H1 (cell line): Measurements from ENCODE around the gene VEZT. TPM values are rescaled to one million over a fixed set of nuclear protein-coding genes. Genes with fewer than 3 reads are reported as not detected.

Experiments used
- CTCF ChIA-PET: fragments of 300-600 bp; sonication (Branson Sonifier 250); formaldehyde crosslinking; loops from one replicate; lab custom pipeline; 2021; ENCODE audit not compliant: partially characterized antibody; lab: Charles Lee
- POLR2A ChIA-PET: fragments of 300-600 bp; sonication (Branson Sonifier 250); formaldehyde crosslinking; loops from one replicate; lab custom pipeline; 2021; ENCODE audit warnings: inconsistent platforms; ENCODE audit not compliant: partially characterized antibody; lab: Charles Lee
- DNase-seq, 2 experiments: peaks; one replicate each; pipeline versions ENCODE4 v3.0.0 to v3.0.0-alpha.2; 2010 to 2022; ENCODE audit warnings: low spot score in 2 of 2, low read depth in 1 of 2, mixed read lengths in 1 of 2
- FAIRE-seq: peaks from 2 replicates; lab custom pipeline; 2011; peaks lifted over from hg19 to GRCh38; lab: Jason Lieb, UNC
- H2AFZ ChIP-seq: 2 replicates; pipeline ENCODE4 v1.8.1; 2012; ENCODE audit warnings: low read length, inconsistent platforms
- H2AK5ac ChIP-seq: 2 replicates; pipeline ENCODE4 v1.6.1; 2013; ENCODE audit warnings: low read depth, low read length
- H2BK120ac ChIP-seq: replicated peaks from 2 replicates; pipeline ENCODE3; 2013; ENCODE audit warnings: low read depth, low read length, inconsistent platforms
- H2BK12ac ChIP-seq: 2 replicates; pipeline ENCODE4 v1.6.1; 2013; ENCODE audit warnings: low read depth, low read length
- H2BK15ac ChIP-seq: 2 replicates; pipeline ENCODE4 v1.6.1; 2013; ENCODE audit warnings: low read length
- H2BK20ac ChIP-seq: 2 replicates; pipeline ENCODE4 v1.6.1; 2013; ENCODE audit warnings: low read length
- H2BK5ac ChIP-seq: 2 replicates; pipeline ENCODE4 v1.6.1; 2013; ENCODE audit warnings: low read depth, low read length
- H3K14ac ChIP-seq: 2 replicates; pipeline ENCODE4 v1.6.1; 2013; ENCODE audit warnings: inconsistent platforms; ENCODE audit not compliant: insufficient read length
- H3K18ac ChIP-seq: 2 replicates; pipeline ENCODE4 v1.6.1; 2013; ENCODE audit warnings: low read length; ENCODE audit errors: extremely low read depth
- H3K23ac ChIP-seq: 2 replicates; pipeline ENCODE4 v1.6.1; 2013; ENCODE audit warnings: inconsistent platforms; ENCODE audit not compliant: insufficient read length
- H3K23me2 ChIP-seq: 2 replicates; pipeline ENCODE4 v1.6.1; 2013; ENCODE audit warnings: low read depth, low read length
- H3K27ac ChIP-seq: 2 replicates; pipeline ENCODE4 v1.6.1; 2011; ENCODE audit warnings: low read depth, low read length, inconsistent platforms
- H3K27me3 ChIP-seq, 4 experiments: replicated peaks in 1 of 4; 1 replicate in 1 of 4; 2 replicates in 3 of 4; pipeline versions ENCODE4 v1.6.1 to v1.8.1; 2011 to 2013; ENCODE audit warnings: low read length in 3 of 4, mild to moderate bottlenecking in 3 of 4, inconsistent platforms in 2 of 4, mixed read lengths in 2 of 4, moderate library complexity in 1 of 4; ENCODE audit not compliant: control insufficient read depth in 3 of 4, insufficient read depth in 3 of 4; ENCODE audit errors: extremely low read depth in 1 of 4
- H3K36me3 ChIP-seq, 4 experiments: 2 replicates each; pipeline versions ENCODE4 v1.6.1 to v1.8.1; 2011 to 2013; ENCODE audit warnings: mild to moderate bottlenecking in 4 of 4, low read length in 3 of 4, moderate library complexity in 2 of 4, control low read depth in 1 of 4, inconsistent platforms in 1 of 4; ENCODE audit not compliant: insufficient read depth in 4 of 4, control insufficient read depth in 2 of 4
- H3K4ac ChIP-seq: replicated peaks from 2 replicates; pipeline ENCODE3; 2013; ENCODE audit warnings: low read length, low read depth, mixed read lengths, inconsistent platforms; ENCODE audit not compliant: insufficient read length
- H3K4me1 ChIP-seq, 4 experiments: replicated peaks in 1 of 4; 1 replicate in 1 of 4; 2 replicates in 3 of 4; pipeline versions ENCODE4 v1.6.1 to v1.8.1; 2011 to 2013; ENCODE audit warnings: low read length in 3 of 4, inconsistent platforms in 2 of 4, mixed read lengths in 1 of 4; ENCODE audit not compliant: insufficient read depth in 4 of 4, control insufficient read depth in 3 of 4
- H3K4me2 ChIP-seq, 2 experiments: 2 replicates each; pipeline versions ENCODE4 v1.6.1 to v1.8.1; 2011 to 2013; ENCODE audit warnings: low read depth in 2 of 2, low read length in 2 of 2, control low read depth in 1 of 2, inconsistent platforms in 1 of 2, mild to moderate bottlenecking in 1 of 2; ENCODE audit not compliant: insufficient read depth in 1 of 2
- H3K4me3 ChIP-seq, 4 experiments: fragments of 200-600, 300-600 bp in 1 of 4; sonication (generic), shearing (Covaris generic), sonication (Bioruptor Twin) in 1 of 4; 2 replicates each; pipeline versions ENCODE4 v1.5.1 to v1.8.1; 2011 to 2016; ENCODE audit warnings: low read length in 4 of 4, low read depth in 3 of 4, control low read depth in 2 of 4, inconsistent platforms in 2 of 4, mild to moderate bottlenecking in 2 of 4, mixed read lengths in 1 of 4, moderate library complexity in 1 of 4; ENCODE audit not compliant: insufficient read depth in 2 of 4; ENCODE audit errors: extremely low read depth in 1 of 4
- H3K56ac ChIP-seq: replicated peaks from 2 replicates; pipeline ENCODE3; 2013; ENCODE audit warnings: low read depth, mild to moderate bottlenecking, mixed read lengths, low read length, inconsistent platforms; ENCODE audit not compliant: insufficient read length
- H3K79me1 ChIP-seq: 2 replicates; pipeline ENCODE4 v1.6.1; 2013; ENCODE audit warnings: low read depth, low read length, control low read depth
- H3K79me2 ChIP-seq, 2 experiments: 2 replicates each; pipeline versions ENCODE4 v1.6.1 to v1.8.1; 2012 to 2013; ENCODE audit warnings: low read length in 2 of 2, mild to moderate bottlenecking in 2 of 2, inconsistent platforms in 1 of 2; ENCODE audit not compliant: insufficient read depth in 2 of 2, control insufficient read depth in 1 of 2
- H3K9ac ChIP-seq, 4 experiments: replicated peaks in 1 of 4; 1 replicate in 1 of 4; 2 replicates in 3 of 4; pipeline versions ENCODE4 v1.6.1 to v1.8.1; 2011 to 2013; ENCODE audit warnings: low read depth in 3 of 4, low read length in 3 of 4, control low read depth in 2 of 4, mild to moderate bottlenecking in 2 of 4, moderate library complexity in 2 of 4, inconsistent platforms in 1 of 4; ENCODE audit errors: extremely low read depth in 1 of 4
- H3K9me3 ChIP-seq, 2 experiments: 2 replicates each; pipeline versions ENCODE4 v1.6.1 to v1.8.1; 2012 to 2013; ENCODE audit warnings: mild to moderate bottlenecking in 2 of 2, moderate library complexity in 2 of 2, control low read depth in 1 of 2, inconsistent platforms in 1 of 2, low read depth in 1 of 2, low read length in 1 of 2, mixed read lengths in 1 of 2; ENCODE audit not compliant: insufficient read depth in 2 of 2
- H4K20me1 ChIP-seq, 2 experiments: replicated peaks in 1 of 2; 2 replicates each; pipeline versions ENCODE3 to v1.8.1; 2011 to 2013; ENCODE audit warnings: inconsistent platforms in 2 of 2, low read length in 2 of 2, mild to moderate bottlenecking in 1 of 2; ENCODE audit not compliant: insufficient read depth in 2 of 2, control insufficient read depth in 1 of 2
- H4K5ac ChIP-seq: 2 replicates; pipeline ENCODE4 v1.6.1; 2013; ENCODE audit warnings: low read length, low read depth, mixed read lengths, inconsistent platforms; ENCODE audit not compliant: insufficient read length
- H4K8ac ChIP-seq: 2 replicates; pipeline ENCODE4 v1.8.0; 2013; ENCODE audit warnings: mild to moderate bottlenecking, moderate library complexity, low read length, inconsistent platforms; ENCODE audit not compliant: insufficient read depth; ENCODE audit errors: extremely low read depth
- H4K91ac ChIP-seq: replicated peaks from 2 replicates; pipeline ENCODE3; 2013; ENCODE audit warnings: low read length, mixed read lengths, inconsistent platforms; ENCODE audit not compliant: insufficient read length
- ASH2L ChIP-seq: fragments of 200-600, 300-600 bp; sonication (generic); IDR thresholded peaks from one replicate; pipeline ENCODE4 v1.7.1; 2017; ENCODE audit warnings: low read length
- CBX8 ChIP-seq: fragments of 300-800, 300-1000 bp; sonication (generic); IDR thresholded peaks from 2 replicates; pipeline ENCODE4 v1.7.1; 2016; ENCODE audit warnings: low read depth, low read length, borderline replicate concordance
- CTBP2 ChIP-seq: IDR thresholded peaks from 2 replicates; pipeline ENCODE4 v1.7.0; 2011; ENCODE audit warnings: borderline replicate concordance, mild to moderate bottlenecking, moderate library complexity, mixed read lengths, low read length; ENCODE audit not compliant: insufficient read depth, insufficient read length
- EGR1 ChIP-seq: IDR thresholded peaks from 2 replicates; pipeline ENCODE4 v1.6.1; 2011; ENCODE audit warnings: low read depth, low read length, borderline replicate concordance
- EZH2 ChIP-seq: fragments of 200-600 bp; sonication (generic); IDR thresholded peaks from 2 replicates; pipeline ENCODE4 v1.7.1; 2012; ENCODE audit warnings: low read depth, mild to moderate bottlenecking, moderate library complexity, low read length, inconsistent platforms; ENCODE audit not compliant: severe bottlenecking
- KDM4A ChIP-seq: IDR thresholded peaks from one replicate; pipeline ENCODE4 v1.7.1; 2012; ENCODE audit warnings: low read depth, mild to moderate bottlenecking, moderate library complexity, low read length, inconsistent platforms; ENCODE audit not compliant: severe bottlenecking
- NANOG ChIP-seq: IDR thresholded peaks from 2 replicates; pipeline ENCODE4 v1.6.1; 2011; ENCODE audit warnings: low read length, low read depth, mild to moderate bottlenecking, inconsistent platforms; ENCODE audit not compliant: insufficient read depth, poor library complexity, severe bottlenecking
- RAD21 ChIP-seq, 2 experiments: IDR thresholded peaks in 1 of 2; conservative IDR thresholded peaks in 1 of 2; 2 replicates each; pipeline ENCODE4 v1.6.1; 2011; ENCODE audit warnings: low read depth in 2 of 2, low read length in 2 of 2, improper control_type of control experiment in 1 of 2, inconsistent platforms in 1 of 2, mild to moderate bottlenecking in 1 of 2, moderate library complexity in 1 of 2
- RNF2 ChIP-seq: fragments of 200-900, 300-1000 bp; sonication (generic); IDR thresholded peaks from 2 replicates; pipeline ENCODE4 v1.7.1; 2016; ENCODE audit warnings: borderline replicate concordance, low read depth, mild to moderate bottlenecking, antibody characterized with exemption, low read length; ENCODE audit not compliant: poor library complexity, severe bottlenecking; ENCODE audit errors: missing control alignments
- SRF ChIP-seq: IDR thresholded peaks from 2 replicates; pipeline ENCODE4 v1.6.1; 2011; ENCODE audit warnings: mild to moderate bottlenecking, low read depth, low read length, moderate library complexity
- TAF7 ChIP-seq: optimal IDR thresholded peaks from 2 replicates; pipeline ENCODE3; 2011; ENCODE audit warnings: low read depth, mild to moderate bottlenecking, inconsistent platforms, low read length, moderate library complexity, borderline replicate concordance
- TCF12 ChIP-seq: IDR thresholded peaks from 2 replicates; pipeline ENCODE4 v1.6.1; 2011; ENCODE audit warnings: low read depth, mild to moderate bottlenecking, low read length
- TEAD4 ChIP-seq: IDR thresholded peaks from 2 replicates; pipeline ENCODE4 v1.6.1; 2012; ENCODE audit warnings: low read depth, low read length, inconsistent platforms, mixed read lengths
- WGBS, 2 experiments: shearing (Covaris generic) in 1 of 2; methylation state at CpG; one replicate each; pipeline versions ENCODE4 v1.1.6 to v1.1.7; 2013 to 2015; ENCODE audit warnings: low lambda C conversion rate in 2 of 2, mixed read lengths in 2 of 2, inconsistent platforms in 1 of 2, low coverage in 1 of 2, missing lambda C conversion rate in 1 of 2; ENCODE audit not compliant: insufficient replicate concordance in 2 of 2, insufficient coverage in 1 of 2, insufficient read length in 1 of 2; ENCODE audit errors: extremely low coverage in 1 of 2, missing lambda C conversion rate in 1 of 2; 5-methylcytosine and 5-hydroxymethylcytosine counted together
- polyA plus RNA-seq, 7 experiments: library from polyadenylated mRNA; depleted of rRNA in 3 of 7; stranded (reverse) in 5 of 7; unstranded in 2 of 7; fragments of >200 nt in 5 of 7; fragments of 200-250 nt in 2 of 7; gene quantifications; 1 replicate in 5 of 7; 2 replicates in 1 of 7; 4 replicates in 1 of 7; pipeline versions ENCODE4 v1.2.1 to v1.2.3, GENCODE V29; 2011 to 2013; ENCODE audit warnings: missing spikeins in 2 of 7, mixed read lengths in 2 of 7
- total RNA-seq: library from RNA; stranded (reverse); fragmentation: NEBNext Ultra II Directional; extraction: Animal tissue kit (Norgen Biotek cat#: 25700); gene quantifications from 2 replicates; pipeline ENCODE4 v1.2.1, GENCODE V29; 2021

VEZT gene
- total and polyA plus RNA-seq, 2 of the 8 experiments (the other 6 are each of a cell fraction or from before 2014, with no cell fraction given): 44.0 to 56.1 TPM

GRCh38 chr12:95326855-95327254 lies 109.2 kb downstream of the VEZT start:
- Histone ChIP-seq H2BK120ac (no peak overlapping the region), H3K36me3 (no peaks in the 10 kb centered on the region), H3K27ac (no peak overlapping the region), H3K14ac (no peak overlapping the region), H4K91ac (no peak overlapping the region), H2BK20ac (no peak overlapping the region), H4K8ac (no peak overlapping the region), H2BK5ac (no peak overlapping the region), H3K79me2 (no peaks in the 10 kb centered on the region), H4K5ac (no peak overlapping the region), H2BK15ac (no peak overlapping the region), H3K79me1 (no peaks in the 10 kb centered on the region), H3K23me2 (no peaks in the 10 kb centered on the region), H2AK5ac (no peak overlapping the region), H3K27me3 (no peaks in the 10 kb centered on the region), H3K4me3 (no peak overlapping the region), H2AFZ (no peak overlapping the region), H3K9me3 (no peaks in the 10 kb centered on the region), H4K20me1 (no peaks in the 10 kb centered on the region), H3K23ac (no peak overlapping the region), H3K4ac (no peak overlapping the region), H3K4me1 (no peaks in the 10 kb centered on the region), H2BK12ac (no peak overlapping the region), H3K18ac (no peak overlapping the region), H3K56ac (no peak overlapping the region), H3K4me2 (no peak overlapping the region), H3K9ac (no peak overlapping the region)
- POLR2A ChIA-PET: no interaction called here
- DNase-seq (no peak), FAIRE-seq (no peak)
- CTCF ChIA-PET: interaction anchor here (0.6 to 1.4 kb wide), 2 partner anchors 177 to 193 kb away, joined by 3 to 4 read pairs; no protein-coding TSS in a partner anchor
- 89% methylated on average over 3 of the region's 5 CpGs; no CpG with 5 or more reads in 1 of the 2 experiments for WGBS, 2 experiments
- no peak for TF ChIP-seq RNF2
- no peak for TF ChIP-seq SRF
- TF ChIP-seq EZH2: no peak
- no peak for TF ChIP-seq KDM4A
- TF ChIP-seq CTBP2: no peak
- TF ChIP-seq TEAD4: no peak
- TF ChIP-seq NANOG: no peak
- no peak for TF ChIP-seq EGR1
- TF ChIP-seq ASH2L: no peak
- TF ChIP-seq TCF12: no peak
- TF ChIP-seq CBX8: no peak
- no peak for TF ChIP-seq TAF7
- TF ChIP-seq RAD21 (IDR thresholded peaks at IDR 0.05 in 1 of 2, conservative IDR thresholded peaks at IDR 0.05 in 1 of 2; ENCODE audit: low read depth in 2 of 2, low read length in 2 of 2): no peak
